ENCODE data around the gene INO80E. TPM values are rescaled to one million over a fixed set of nuclear protein-coding genes. Genes with fewer than 3 reads are reported as not detected.

INO80E gene
- total and polyA plus RNA-seq, 9 donors = 23.8 to 81.6 (median 55.5) TPM

- H3K9me3 ChIP-seq = no peaks in the 10 kb centered on the region
- no peak overlapping the region for H3K4me3 ChIP-seq
- H3K36me3 ChIP-seq = no peaks in the 10 kb centered on the region
- H3K4me1 ChIP-seq (ENCODE audit: insufficient read depth) = no peaks in the 10 kb centered on the region
- intact Hi-C loops (cut with DNase I) = no loop called here
- DNase-seq = no peak
- no peak for TF ChIP-seq CTCF (IDR thresholded peaks at IDR 0.05)
- no peak for TF ChIP-seq EP300 (IDR thresholded peaks at IDR 0.05)
- no peak for TF ChIP-seq POLR2A (IDR thresholded peaks at IDR 0.05)
- WGBS, 3 donors = 57 to 76% (median 59%) methylated on average over 8 of the region's 8 CpGs
- no peak overlapping the region for H3K27ac ChIP-seq
- H3K27me3 ChIP-seq = no peaks in the 10 kb centered on the region
Measured at GRCh38 chr16:30046178-30046577, 50.1 kb downstream of the INO80E start.

- 85 to 94% (median 88%) methylated on average over 1 of the region's 1 CpG for WGBS, 3 donors
- H3K27me3 ChIP-seq = no peaks in the 10 kb centered on the region
- intact Hi-C loops (cut with DNase I) = no loop called here
Measured at GRCh38 chr16:30046588-30046987, 50.5 kb downstream of the INO80E start.

GRCh38 chr16:30049871-30050270, 53.8 kb downstream of the INO80E start:
- Histone ChIP-seq H3K27me3 (no peaks in the 10 kb centered on the region), H3K4me1 (ENCODE audit: insufficient read depth) (peaks cover 3% of the 10 kb centered on the region), H3K27ac (no peak overlapping the region), H3K4me3 (no peak overlapping the region), H3K9me3 (no peaks in the 10 kb centered on the region), H3K36me3 (no peaks in the 10 kb centered on the region)
- TF ChIP-seq POLR2A (IDR thresholded peaks at IDR 0.05) = no peak
- no peak for TF ChIP-seq CTCF (IDR thresholded peaks at IDR 0.05)
- TF ChIP-seq EP300 (IDR thresholded peaks at IDR 0.05) = no peak
- WGBS, 3 donors = 87 to 94% (median 91%) methylated on average over 8 of the region's 8 CpGs
- intact Hi-C loops (cut with DNase I) = loop anchor here in 1 of 4 donors (10.0 kb wide), 1 partner anchor 485 kb away; the partner anchor contains the start of gene ZNF747
- no peak for DNase-seq

More at GRCh38 chr16:30046588-30046987, 50.5 kb downstream of the INO80E start:
- H3K4me3 ChIP-seq = no peak overlapping the region
- H3K27ac ChIP-seq = no peak overlapping the region
- no peak for DNase-seq
- no peaks in the 10 kb centered on the region for H3K36me3 ChIP-seq
- H3K4me1 ChIP-seq (ENCODE audit: insufficient read depth) = no peaks in the 10 kb centered on the region
- H3K9me3 ChIP-seq = no peaks in the 10 kb centered on the region
- no peak for TF ChIP-seq POLR2A (IDR thresholded peaks at IDR 0.05)
- TF ChIP-seq EP300 (IDR thresholded peaks at IDR 0.05) = no peak
- no peak for TF ChIP-seq CTCF (IDR thresholded peaks at IDR 0.05)

- no peaks in the 10 kb centered on the region for H3K36me3 ChIP-seq
- TF ChIP-seq POLR2A (IDR thresholded peaks at IDR 0.05) = no peak
- TF ChIP-seq EP300 (IDR thresholded peaks at IDR 0.05) = no peak
- no peak for TF ChIP-seq CTCF (IDR thresholded peaks at IDR 0.05)
- intact Hi-C loops (cut with DNase I) = loop anchor here in 1 of 4 donors (10.0 kb wide), 1 partner anchor 483 kb away; the partner anchor contains the start of gene ZNF747
- peaks cover 3% of the 10 kb centered on the region for H3K4me1 ChIP-seq (ENCODE audit: insufficient read depth)
- H3K4me3 ChIP-seq = no peak overlapping the region
- H3K27ac ChIP-seq = no peak overlapping the region
- no peaks in the 10 kb centered on the region for H3K27me3 ChIP-seq
- DNase-seq = no peak
- 73 to 84% (median 74%) methylated on average over 3 of the region's 3 CpGs for WGBS, 3 donors
- no peaks in the 10 kb centered on the region for H3K9me3 ChIP-seq
Measured at GRCh38 chr16:30051518-30051917, 55.5 kb downstream of the INO80E start.

Measured in ovary (tissue), 9 donors.